H1 (cell line): ENCODE measurements around the gene RNASEH2A.

Experiments
- CTCF ChIP-seq, 3 experiments: IDR thresholded peaks; 1 replicate in 2 of 3; 2 replicates in 1 of 3; pipeline versions ENCODE4 v1.5.1 to v1.6.1; 2011; ENCODE audit warnings: low read length in 3 of 3, mild to moderate bottlenecking in 3 of 3, inconsistent platforms in 2 of 3, low read depth in 1 of 3, moderate library complexity in 1 of 3; ENCODE audit not compliant: insufficient read depth in 1 of 3; ENCODE audit errors: control extremely low read depth in 1 of 3
- EZH2 ChIP-seq: fragments of 200-600 bp; sonication (generic); IDR thresholded peaks from 2 replicates; pipeline ENCODE4 v1.7.1; 2012; ENCODE audit warnings: low read depth, mild to moderate bottlenecking, moderate library complexity, low read length, inconsistent platforms; ENCODE audit not compliant: severe bottlenecking
- HDAC2 ChIP-seq, 2 experiments: fragments of 300-600 bp in 1 of 2; sonication (generic) in 1 of 2; IDR thresholded peaks; 2 replicates each; pipeline ENCODE4 v1.6.1; 2011 to 2012; ENCODE audit warnings: low read depth in 2 of 2, low read length in 2 of 2, mild to moderate bottlenecking in 2 of 2, moderate library complexity in 2 of 2, borderline replicate concordance in 1 of 2, inconsistent platforms in 1 of 2
- SRF ChIP-seq: IDR thresholded peaks from 2 replicates; pipeline ENCODE4 v1.6.1; 2011; ENCODE audit warnings: mild to moderate bottlenecking, low read depth, low read length, moderate library complexity

GRCh38 chr19:12815088-12815487, 8.7 kb downstream of the RNASEH2A start:
- no peak for TF ChIP-seq HDAC2 (IDR thresholded peaks at IDR 0.05; ENCODE audit: borderline replicate concordance in 1 of 2, low read depth in 2 of 2, low read length in 2 of 2)
- TF ChIP-seq SRF: no peak
- no peak for TF ChIP-seq EZH2
- TF ChIP-seq CTCF (IDR thresholded peaks at IDR 0.05; ENCODE audit: control extremely low read depth in 1 of 3, insufficient read depth in 1 of 3, low read depth in 1 of 3, low read length in 3 of 3): no peak
